Midbrain (tissue), 1 donor: ENCODE data around the gene ZBTB46.
"Not testable (repeated sequence)": the region's sequence is repeated elsewhere in the genome, so short reads cannot be mapped to it uniquely, and the experiment has no call there.

Experiments used
- DNase-seq: peaks from one replicate; lab custom pipeline; 2025; lab: John Stamatoyannopoulos, UW

The ZBTB46 gene

GRCh38 chr20:63814891-63815614 lies 16.0 kb downstream of the ZBTB46 start:
- no peak for DNase-seq

GRCh38 chr20:63811491-63811875 lies 19.6 kb downstream of the ZBTB46 start:
- no peak for DNase-seq

GRCh38 chr20:63810730-63811490 lies 20.2 kb downstream of the ZBTB46 start:
- DNase-seq = no peak

GRCh38 chr20:63809856-63810255 lies 21.2 kb downstream of the ZBTB46 start:
- DNase-seq = no peak

GRCh38 chr20:63808964-63809674 lies 21.9 kb downstream of the ZBTB46 start:
- no peak for DNase-seq

- DNase-seq = no peak
Observed at GRCh38 chr20:63808145-63808724, 22.8 kb downstream of the ZBTB46 start.

GRCh38 chr20:63807654-63808053 lies 23.4 kb downstream of the ZBTB46 start:
- DNase-seq = no peak

GRCh38 chr20:63804308-63804636 lies 26.8 kb downstream of the ZBTB46 start:
- DNase-seq = no peak

- DNase-seq = no peak
Observed at GRCh38 chr20:63802469-63803240, 28.4 kb downstream of the ZBTB46 start.

GRCh38 chr20:63801174-63801573 lies 29.9 kb downstream of the ZBTB46 start:
- DNase-seq = not testable (repeated sequence)

- DNase-seq = not testable (repeated sequence)
Observed at GRCh38 chr20:63800411-63800810, 30.7 kb downstream of the ZBTB46 start.

- DNase-seq = not testable (repeated sequence)
Observed at GRCh38 chr20:63799127-63799526, 31.9 kb downstream of the ZBTB46 start.

- not testable (repeated sequence) for DNase-seq
Observed at GRCh38 chr20:63797175-63797574, 33.9 kb downstream of the ZBTB46 start.

- DNase-seq = no peak
Observed at GRCh38 chr20:63795178-63795830, 35.8 kb downstream of the ZBTB46 start.

GRCh38 chr20:63794614-63795013 lies 36.5 kb downstream of the ZBTB46 start:
- no peak for DNase-seq

GRCh38 chr20:63792866-63793265 lies 38.2 kb downstream of the ZBTB46 start:
- DNase-seq = no peak

GRCh38 chr20:63791497-63792156 lies 39.4 kb downstream of the ZBTB46 start:
- no peak for DNase-seq

GRCh38 chr20:63790572-63791168 lies 40.4 kb downstream of the ZBTB46 start:
- DNase-seq = no peak

- DNase-seq = no peak
Observed at GRCh38 chr20:63789836-63790571, 41.1 kb downstream of the ZBTB46 start.

GRCh38 chr20:63787749-63788148 lies 43.3 kb downstream of the ZBTB46 start:
- DNase-seq = no peak
